OCI-M2 (cell line): ENCODE results near the gene ABCD1.
"Not testable (repeated sequence)": the region's sequence is repeated elsewhere in the genome, so short reads cannot be mapped to it uniquely, and the experiment has no call there.

ENCODE experiments used
- DNase-seq: peaks from one replicate; lab custom pipeline; 2025; ENCODE audit not compliant: unreplicated experiment; lab: John Stamatoyannopoulos, UW

Gene ABCD1

GRCh38 chrX:153694256-153694655 lies 30.4 kb upstream of the ABCD1 start:
- DNase-seq = not testable (repeated sequence)

DNA sequence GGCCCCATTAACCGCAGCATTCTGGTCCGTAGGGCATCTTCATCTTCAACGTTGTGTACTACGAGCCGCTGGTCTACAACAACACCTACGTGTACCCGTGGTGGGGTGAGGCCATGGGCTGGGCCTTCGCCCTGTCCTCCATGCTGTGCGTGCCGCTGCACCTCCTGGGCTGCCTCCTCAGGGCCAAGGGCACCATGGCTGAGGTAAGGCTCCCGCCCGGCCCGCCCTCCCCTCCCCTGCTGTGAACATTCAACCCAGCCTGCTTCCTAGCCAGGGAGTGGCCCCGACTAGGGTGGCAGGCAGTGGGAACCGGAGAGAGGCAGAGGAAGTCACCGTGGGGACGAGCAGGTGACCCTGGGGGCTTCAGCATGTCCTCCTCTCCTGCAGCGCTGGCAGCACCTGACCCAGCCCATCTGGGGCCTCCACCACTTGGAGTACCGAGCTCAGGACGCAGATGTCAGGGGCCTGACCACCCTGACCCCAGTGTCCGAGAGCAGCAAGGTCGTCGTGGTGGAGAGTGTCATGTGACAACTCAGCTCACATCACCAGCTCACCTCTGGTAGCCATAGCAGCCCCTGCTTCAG lies 29.9 kb upstream of the ABCD1 start:
- DNase-seq = no peak

- no peak for DNase-seq
These were observed 28.6 kb upstream of the ABCD1 start for GRCh38 chrX:153696100-153696499.

DNA sequence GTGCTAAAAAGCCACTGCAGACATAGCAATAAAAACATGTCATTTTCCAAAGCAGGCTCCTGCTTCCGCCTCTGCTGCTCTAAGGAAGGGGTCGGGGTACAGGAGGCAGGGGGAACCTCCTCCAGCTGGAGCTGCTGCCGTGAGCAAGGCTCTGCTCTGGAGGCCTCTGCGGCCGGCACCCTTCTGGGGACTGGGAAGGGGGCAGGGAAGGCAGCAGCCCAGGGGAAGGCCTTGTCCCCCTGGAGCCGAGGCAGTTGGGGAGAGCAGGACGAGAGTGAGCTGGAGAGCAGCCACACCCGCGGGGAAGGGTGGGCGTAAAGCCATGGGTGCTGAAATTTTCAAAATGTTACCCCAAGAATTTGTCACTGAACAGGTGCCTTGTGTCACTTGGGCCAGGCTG lies 28.1 kb upstream of the ABCD1 start:
- DNase-seq = not testable (repeated sequence)

GRCh38 chrX:153696986-153697722 lies 27.5 kb upstream of the ABCD1 start:
- DNase-seq = not testable (repeated sequence)

- DNase-seq = no peak
These were observed 26.5 kb upstream of the ABCD1 start for GRCh38 chrX:153697924-153698865.

- not testable (repeated sequence) for DNase-seq
These were observed 25.4 kb upstream of the ABCD1 start for GRCh38 chrX:153699210-153699783.

- not testable (repeated sequence) for DNase-seq
These were observed 24.8 kb upstream of the ABCD1 start for GRCh38 chrX:153699784-153700371.

- DNase-seq = no peak
These were observed 24.2 kb upstream of the ABCD1 start for GRCh38 chrX:153700376-153700945.

DNA sequence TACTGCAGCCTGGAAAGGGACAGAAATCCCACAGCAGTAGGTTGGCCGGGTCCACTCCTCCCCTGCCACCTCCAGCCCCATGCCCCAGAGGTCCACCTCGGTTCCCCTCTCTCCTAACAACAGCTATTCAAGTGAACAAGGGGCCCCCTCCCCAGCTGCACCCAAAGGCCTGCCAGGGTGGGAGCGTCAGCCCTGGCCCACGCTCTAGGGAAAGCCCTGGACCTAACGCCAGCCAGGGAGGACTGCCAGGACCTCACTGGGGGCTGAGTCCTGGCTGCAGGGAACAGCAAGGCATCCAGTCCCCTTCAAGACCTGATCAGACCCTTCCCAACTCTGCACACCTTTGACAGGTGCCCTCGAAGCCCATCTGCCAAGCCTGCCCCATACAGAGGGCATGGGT lies 23.7 kb upstream of the ABCD1 start:
- no peak for DNase-seq

GRCh38 chrX:153701706-153702105 lies 22.9 kb upstream of the ABCD1 start:
- DNase-seq = no peak

- no peak for DNase-seq
These were observed 22.2 kb upstream of the ABCD1 start for GRCh38 chrX:153702336-153703035.

DNA sequence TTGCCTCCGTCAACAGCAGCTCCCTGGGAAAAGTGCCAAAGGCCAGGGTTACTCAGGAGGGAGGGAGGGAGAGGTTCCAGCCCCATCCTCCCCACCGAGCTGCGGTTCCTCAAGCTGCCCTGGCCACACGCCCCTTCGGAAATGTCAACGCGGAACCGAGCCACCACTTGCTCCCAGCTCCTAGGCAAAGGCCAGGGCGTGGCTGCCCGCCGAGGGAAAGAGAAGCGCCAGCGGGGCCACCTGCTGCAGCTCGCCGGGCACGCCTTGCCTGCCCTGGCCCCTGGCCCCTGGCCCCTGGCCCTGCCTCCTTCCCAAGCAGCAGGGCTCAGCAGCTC lies 21.7 kb upstream of the ABCD1 start:
- DNase-seq = no peak

GRCh38 chrX:153704021-153704526 lies 20.6 kb upstream of the ABCD1 start:
- DNase-seq = no peak

DNA sequence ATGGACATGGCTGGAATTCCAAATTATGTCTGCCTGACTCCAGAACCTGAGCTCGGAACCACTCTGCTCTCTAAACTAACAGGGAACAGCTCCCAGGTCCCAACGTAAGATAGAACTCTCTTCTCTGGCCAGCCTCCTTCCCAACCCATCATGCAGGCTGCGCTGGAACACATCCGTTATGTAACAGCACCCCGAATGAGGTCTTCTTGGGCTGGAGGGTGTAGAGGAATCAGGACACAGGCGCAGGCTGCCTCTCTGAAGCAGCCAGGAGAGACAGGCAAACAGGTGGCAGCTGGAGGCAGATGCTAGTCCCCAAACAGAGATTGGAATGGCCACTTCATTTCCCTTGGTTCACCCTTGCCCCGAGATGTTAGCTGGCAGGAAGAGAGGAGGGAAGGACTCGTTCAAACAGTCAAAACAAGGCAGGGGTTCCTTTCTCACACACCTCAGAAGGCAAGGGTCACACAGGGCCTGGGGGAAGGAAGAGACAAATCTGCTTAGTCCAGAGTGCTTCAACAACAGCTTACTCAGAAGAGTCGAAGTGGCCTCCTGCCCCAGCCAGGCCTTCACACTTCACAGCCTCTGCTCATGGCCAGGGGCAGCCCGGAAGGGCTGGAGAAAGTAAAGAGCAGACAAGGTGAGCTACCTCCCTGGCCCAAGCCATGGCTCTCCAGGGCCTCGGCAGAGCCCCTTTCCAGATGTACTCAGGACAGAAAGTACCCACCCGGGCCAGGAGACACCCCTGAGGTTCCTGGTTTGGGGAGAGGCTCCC lies 19.8 kb upstream of the ABCD1 start:
- DNase-seq = not testable (repeated sequence)

- not testable (repeated sequence) for DNase-seq
These were observed 19.1 kb upstream of the ABCD1 start for GRCh38 chrX:153705403-153706060.

- DNase-seq = no peak
These were observed 17.9 kb upstream of the ABCD1 start for GRCh38 chrX:153706799-153707198.

GRCh38 chrX:153707406-153707805 lies 17.2 kb upstream of the ABCD1 start:
- no peak for DNase-seq

- DNase-seq = no peak
These were observed 16.2 kb upstream of the ABCD1 start for GRCh38 chrX:153708415-153708814.
